GM21723 (cell line): ENCODE data around the gene TSPEAR.

Source experiments
- ATAC-seq: cut with Tn5 transposase; IDR thresholded peaks from one replicate; pipeline ENCODE4 v1.9.1; 2021; ENCODE audit warnings: mild to moderate bottlenecking, moderate library complexity; ENCODE audit not compliant: unreplicated experiment

Gene TSPEAR

GRCh38 chr21:44533891-44534627 is 177.3 kb downstream of the TSPEAR start:
- ATAC-seq, result no peak

- no peak for ATAC-seq
Observed at GRCh38 chr21:44533121-44533890, 178.1 kb downstream of the TSPEAR start.

GRCh38 chr21:44532712-44533111 is 178.7 kb downstream of the TSPEAR start:
- ATAC-seq, result no peak

GRCh38 chr21:44531606-44532564 is 179.5 kb downstream of the TSPEAR start:
- ATAC-seq, result no peak

- no peak for ATAC-seq
Observed at GRCh38 chr21:44530903-44531605, 180.3 kb downstream of the TSPEAR start.

GRCh38 chr21:44530221-44530902 is 181.0 kb downstream of the TSPEAR start:
- ATAC-seq, result no peak

- no peak for ATAC-seq
Observed at GRCh38 chr21:44529503-44530125, 181.8 kb downstream of the TSPEAR start.

- no peak for ATAC-seq
Observed at GRCh38 chr21:44529011-44529421, 182.4 kb downstream of the TSPEAR start.

GRCh38 chr21:44528634-44528995 is 182.8 kb downstream of the TSPEAR start:
- no peak for ATAC-seq

- ATAC-seq, result no peak
Observed at GRCh38 chr21:44527983-44528633, 183.3 kb downstream of the TSPEAR start.

GRCh38 chr21:44527156-44527982 is 184.0 kb downstream of the TSPEAR start:
- ATAC-seq, result no peak

- ATAC-seq, result no peak
Observed at GRCh38 chr21:44526096-44526997, 185.0 kb downstream of the TSPEAR start.

GRCh38 chr21:44525391-44526095 is 185.8 kb downstream of the TSPEAR start:
- no peak for ATAC-seq

GRCh38 chr21:44524414-44525371 is 186.7 kb downstream of the TSPEAR start:
- ATAC-seq, result no peak
